Nephron (organoid): Measurements from ENCODE around the gene GALR2.
A peak's percentile ranks its signal among the peaks of the same experiment; 100 is the strongest.

ENCODE experiments used
- H3K27ac Mint-ChIP-seq, 3 experiments: 2 replicates each; pipeline ENCODE4 v1.8.0; 2020; ENCODE audit warnings: mixed read lengths in 3 of 3, mild to moderate bottlenecking in 2 of 3, moderate library complexity in 1 of 3
- H3K27me3 Mint-ChIP-seq: 2 replicates; pipeline ENCODE4 v1.8.0; 2021; ENCODE audit warnings: low read depth, mild to moderate bottlenecking, moderate library complexity, mixed read lengths
- H3K36me3 Mint-ChIP-seq: 2 replicates; pipeline ENCODE4 v1.8.0; 2020; ENCODE audit warnings: low read depth, mixed read lengths
- H3K4me1 Mint-ChIP-seq: 2 replicates; pipeline ENCODE4 v1.8.0; 2020; ENCODE audit warnings: mixed read lengths
- H3K4me3 Mint-ChIP-seq, 3 experiments: 2 replicates each; pipeline ENCODE4 v1.8.0; 2020; ENCODE audit warnings: mild to moderate bottlenecking in 3 of 3, mixed read lengths in 3 of 3, moderate library complexity in 2 of 3
- H3K9me3 Mint-ChIP-seq: 2 replicates; pipeline ENCODE4 v1.8.0; 2020; ENCODE audit warnings: mixed read lengths
- CTCF ChIP-seq, 3 experiments: fragments of 200-600 bp; sonication (generic); IDR thresholded peaks; one replicate each; pipeline ENCODE4 v1.5.0; 2021; ENCODE audit warnings: antibody characterized with exemption in 3 of 3; ENCODE audit not compliant: unreplicated experiment in 3 of 3

Gene GALR2

GRCh38 chr17:76082326-76083251 is 8.0 kb downstream of the GALR2 start:
- Mint-ChIP-seq H3K27me3 (peaks cover 32% of the 10 kb centered on the region), H3K4me1 (peaks cover 32% of the 10 kb centered on the region), H3K27ac (peak overlapping the region; percentile 12 to 80 (median 37)), H3K4me3 (no peak overlapping the region), H3K9me3 (no peaks in the 10 kb centered on the region), H3K36me3 (peaks cover 13% of the 10 kb centered on the region)
- TF ChIP-seq CTCF (IDR thresholded peaks at IDR 0.05; ENCODE audit: unreplicated experiment in 3 of 3), result no peak

- TF ChIP-seq CTCF (IDR thresholded peaks at IDR 0.05; ENCODE audit: unreplicated experiment in 3 of 3), result no peak
- no peak overlapping the region for H3K4me3 Mint-ChIP-seq
- H3K9me3 Mint-ChIP-seq, result no peaks in the 10 kb centered on the region
- H3K36me3 Mint-ChIP-seq, result peaks cover 19% of the 10 kb centered on the region
- peaks cover 27% of the 10 kb centered on the region for H3K4me1 Mint-ChIP-seq
- H3K27me3 Mint-ChIP-seq, result peaks cover 22% of the 10 kb centered on the region
- peak overlapping the region in 1 of 3 experiments; percentile 13 for H3K27ac Mint-ChIP-seq
Measured at GRCh38 chr17:76083536-76084182, 9.1 kb downstream of the GALR2 start.

DNA sequence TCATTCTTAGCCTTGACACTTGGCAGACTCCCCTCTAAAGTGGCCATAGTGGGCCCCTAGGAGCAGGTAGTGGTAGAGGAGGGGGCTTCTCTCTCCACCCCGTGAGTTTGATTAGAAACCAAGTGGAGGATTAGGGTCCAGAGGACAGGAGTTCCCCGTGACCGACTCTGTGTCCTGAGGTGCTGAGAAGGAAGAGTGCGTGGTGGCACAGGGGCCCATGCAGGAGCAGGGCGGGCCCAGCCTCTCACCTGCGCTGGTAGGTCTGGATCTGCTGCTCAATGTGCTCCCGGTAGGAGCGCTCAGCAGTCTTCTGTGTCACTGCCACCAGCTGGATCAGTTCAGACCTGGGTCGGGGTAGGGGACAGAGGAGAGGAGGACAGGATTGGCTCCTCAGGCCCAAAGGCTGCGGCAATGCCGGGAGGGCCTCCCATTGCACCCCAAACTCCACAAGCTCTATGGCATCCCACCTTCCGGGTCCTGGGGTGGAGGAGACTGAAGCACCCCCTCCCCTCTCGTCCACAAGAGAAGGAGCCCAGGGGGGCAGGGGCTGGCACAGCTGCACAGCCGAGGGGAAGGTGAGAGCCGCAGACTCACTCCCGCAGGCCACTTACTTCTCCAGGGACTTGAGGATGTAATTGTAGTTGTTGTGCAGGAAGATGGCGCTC is 10.6 kb downstream of the GALR2 start:
- Mint-ChIP-seq H3K27ac (peak overlapping the region in 2 of 3 experiments; percentile 9 to 17), H3K36me3 (peaks cover 26% of the 10 kb centered on the region), H3K27me3 (peaks cover 8% of the 10 kb centered on the region), H3K4me1 (peaks cover 19% of the 10 kb centered on the region), H3K4me3 (no peak overlapping the region), H3K9me3 (no peaks in the 10 kb centered on the region)
- TF ChIP-seq CTCF (IDR thresholded peaks at IDR 0.05; ENCODE audit: unreplicated experiment in 3 of 3), result no peak

- Mint-ChIP-seq H3K36me3 (peaks cover 27% of the 10 kb centered on the region), H3K4me1 (peaks cover 16% of the 10 kb centered on the region), H3K27me3 (peaks cover 4% of the 10 kb centered on the region), H3K4me3 (no peak overlapping the region), H3K9me3 (no peaks in the 10 kb centered on the region), H3K27ac (no peak overlapping the region)
- TF ChIP-seq CTCF (IDR thresholded peaks at IDR 0.05; ENCODE audit: unreplicated experiment in 3 of 3), result no peak
Measured at GRCh38 chr17:76085731-76086366, 11.3 kb downstream of the GALR2 start.

- Mint-ChIP-seq H3K36me3 (peaks cover 32% of the 10 kb centered on the region), H3K27ac (no peak overlapping the region), H3K4me3 (no peak overlapping the region), H3K27me3 (no peaks in the 10 kb centered on the region), H3K4me1 (peaks cover 13% of the 10 kb centered on the region), H3K9me3 (no peaks in the 10 kb centered on the region)
- no peak for TF ChIP-seq CTCF (IDR thresholded peaks at IDR 0.05; ENCODE audit: unreplicated experiment in 3 of 3)
Measured at GRCh38 chr17:76086384-76086783, 11.8 kb downstream of the GALR2 start.
